GM12878 (cell line): ENCODE results near the gene AKAP13. TPM values are rescaled to one million over a fixed set of nuclear protein-coding genes. Genes with fewer than 3 reads are reported as not detected.

Experiments
- ATAC-seq: fragments of 200-7000 bp; cut with Tn5 transposase; 3 replicates; pipeline ENCODE4 v1.9.1; 2020; ENCODE audit warnings: mild to moderate bottlenecking, moderate library complexity
- BruUV-seq: library from RNA; stranded (reverse); fragments of 400-500 nt; replicated peaks from 2 replicates; lab custom pipeline; 2021; lab: Mats Ljungman, UMichigan
- CTCF ChIA-PET: fragments of 300-600 bp; sonication (Branson Sonifier 250); formaldehyde crosslinking; extraction: SDS; loops from one replicate; lab custom pipeline; 2021; ENCODE audit warnings: inconsistent platforms; lab: Yijun Ruan, JAX
- POLR2A ChIA-PET: fragments of 350-600 bp; formaldehyde crosslinking; extraction: SDS; loops from one replicate; lab custom pipeline; 2021; ENCODE audit warnings: inconsistent platforms; lab: Charles Lee
- RAD21 ChIA-PET: fragments of 300-600 bp; sonication (Branson Sonifier 250); formaldehyde crosslinking; loops from one replicate; lab custom pipeline; 2023; ENCODE audit warnings: antibody characterized with exemption; ENCODE audit not compliant: unreplicated experiment; lab: Charles Lee
- SMC1A ChIA-PET: fragments of 300-600 bp; sonication (Branson Sonifier 250); formaldehyde crosslinking; loops from one replicate; lab custom pipeline; 2023; ENCODE audit not compliant: unreplicated experiment, uncharacterized antibody; lab: Charles Lee
- DNase-seq: peaks from one replicate; pipeline ENCODE4 v3.0.0-alpha.2; 2011; ENCODE audit warnings: low read depth, low spot score
- FAIRE-seq: peaks from 3 replicates; lab custom pipeline; 2011; peaks lifted over from hg19 to GRCh38; lab: Jason Lieb, UNC
- H2AFZ ChIP-seq: 2 replicates; pipeline ENCODE4 v1.6.0; 2011; ENCODE audit warnings: low read depth, low read length, control low read depth; ENCODE audit not compliant: control insufficient read depth
- H3K27ac ChIP-seq: 2 replicates; pipeline ENCODE4 v1.5.1; 2011; ENCODE audit warnings: control low read depth; ENCODE audit not compliant: control insufficient read depth, insufficient read depth
- H3K27me3 ChIP-seq, 2 experiments: replicated peaks in 1 of 2; 2 replicates each; pipeline versions ENCODE4 v1.6.0 to v1.6.1; 2011; ENCODE audit warnings: low read length in 1 of 2; ENCODE audit not compliant: control insufficient read depth in 2 of 2, insufficient read depth in 2 of 2
- H3K36me3 ChIP-seq, 2 experiments: 2 replicates each; pipeline ENCODE4 v1.5.1; 2011; ENCODE audit warnings: low read length in 1 of 2; ENCODE audit not compliant: control insufficient read depth in 2 of 2, insufficient read depth in 2 of 2
- H3K4me1 ChIP-seq: 2 replicates; pipeline ENCODE4 v1.6.1; 2011; ENCODE audit warnings: mild to moderate bottlenecking, low read length, moderate library complexity, mixed read lengths; ENCODE audit not compliant: control insufficient read depth, insufficient read depth
- H3K4me2 ChIP-seq: 2 replicates; pipeline ENCODE4 v1.6.0; 2011; ENCODE audit warnings: control low read depth; ENCODE audit not compliant: control insufficient read depth, insufficient read depth
- H3K4me3 ChIP-seq: fragments of 200-600 bp; sonication (generic); 2 replicates; pipeline ENCODE4 v1.5.1; 2016
- H3K79me2 ChIP-seq: 2 replicates; pipeline ENCODE4 v1.6.0; 2011; ENCODE audit warnings: low read length; ENCODE audit not compliant: control insufficient read depth, insufficient read depth
- H3K9ac ChIP-seq: 2 replicates; pipeline ENCODE4 v1.8.0; 2011; ENCODE audit warnings: low read length, control low read depth, mixed read lengths; ENCODE audit not compliant: control insufficient read depth, insufficient read depth
- H3K9me3 ChIP-seq: replicated peaks from 3 replicates; pipeline ENCODE4 v1.5.1; 2011; ENCODE audit warnings: mild to moderate bottlenecking, low read length; ENCODE audit not compliant: control insufficient read depth, insufficient read depth
- H4K20me1 ChIP-seq: 2 replicates; pipeline ENCODE4 v1.6.0; 2011; ENCODE audit not compliant: control insufficient read depth, insufficient read depth
- ZNF687 ChIP-seq: fragments of 450-650 bp; IDR thresholded peaks from 2 replicates; pipeline ENCODE4 v1.6.1; 2017; ENCODE audit warnings: mild to moderate bottlenecking, moderate library complexity
- WGBS: methylation state at CpG from one replicate; pipeline ENCODE4 v1.1.6; 2016; ENCODE audit warnings: low lambda C conversion rate; ENCODE audit not compliant: insufficient replicate concordance, insufficient coverage; ENCODE audit errors: missing lambda C conversion rate; 5-methylcytosine and 5-hydroxymethylcytosine counted together
- in situ Hi-C: fragments of 300-500 bp; cut with MboI; formaldehyde crosslinking; loops from 9 replicates; pipeline ENCODE4 v1.14.3; 2018; ENCODE audit warnings: mixed read lengths
- intact Hi-C: fragments of 100-400 bp; cut with micrococcal nuclease; formaldehyde crosslinking; loops from one replicate; pipeline ENCODE4 v1.14.2; 2022; ENCODE audit not compliant: unreplicated experiment
- polyA plus RNA-seq, 11 experiments: library from polyadenylated mRNA; depleted of rRNA in 4 of 11; unstranded in 6 of 11; stranded (reverse) in 5 of 11; fragments of >200 nt; fragmentation: Nextera tagmentation in 4 of 11; fragmentation: Illumina TruSeq in 1 of 11; extraction: Ambion mirVana in 4 of 11; extraction: Trizol in 1 of 11; gene quantifications; 1 replicate in 1 of 11; 2 replicates in 10 of 11; pipeline versions ENCODE4 v1.2.1 to v1.2.3, GENCODE V29; 2011 to 2016; ENCODE audit warnings: inconsistent platforms in 2 of 11, missing spikeins in 2 of 11, low read depth in 1 of 11
- total RNA-seq, 4 experiments: library from RNA; depleted of rRNA in 3 of 4; stranded (reverse); fragments of >200 nt in 3 of 4; fragmentation: Illumina TruSeq in 1 of 4; extraction: Trizol in 1 of 4; gene quantifications; 2 replicates each; pipeline versions ENCODE4 v1.2.1 to v1.2.3, GENCODE V29; 2013 to 2021

AKAP13 gene
- total and polyA plus RNA-seq, 10 of the 15 experiments (the other 5 are each of a cell fraction or from before 2014, with no cell fraction given), result 14.4 to 74.9 (median 55.1) TPM

GRCh38 chr15:85501574-85501973 is 121.2 kb downstream of the AKAP13 start:
- peaks cover 9% of the 10 kb centered on the region; the same call in 1 of the 2 replicates for H4K20me1 ChIP-seq
- BruUV-seq, result no TSS peak
- H3K36me3 ChIP-seq, result no peaks in the 10 kb centered on the region
- DNase-seq, result no peak
- FAIRE-seq, result no peak
- in situ Hi-C loops (no loop called here), intact Hi-C loops (loop anchor here (2.0 kb wide), 1 partner anchor 27 kb away; no protein-coding TSS in a partner anchor)
- H3K9me3 ChIP-seq, result no peaks in the 10 kb centered on the region
- POLR2A ChIA-PET, result no interaction called here
- H3K4me3 ChIP-seq, result no peak overlapping the region
- no peaks in the 10 kb centered on the region for H3K27me3 ChIP-seq
- SMC1A ChIA-PET, result interaction anchor here (0.7 to 11.7 kb wide), 2 partner anchors 13 to 175 kb away, joined by 3 to 147 read pairs; no protein-coding TSS in a partner anchor
- no peak overlapping the region for H2AFZ ChIP-seq
- no peak overlapping the region for H3K4me2 ChIP-seq
- RAD21 ChIA-PET, result interaction anchor here (1.6 to 7.9 kb wide), 2 partner anchors 13 to 20 kb away, joined by 5 to 75 read pairs; no protein-coding TSS in a partner anchor
- no peak for TF ChIP-seq ZNF687
- CTCF ChIA-PET, result interaction anchor here (1.0 to 10.4 kb wide), 3 partner anchors 14 to 205 kb away, joined by 4 to 170 read pairs (median 5); no protein-coding TSS in a partner anchor
- 97% methylated on average over 2 of the region's 2 CpGs for WGBS
- peaks cover 28% of the 10 kb centered on the region for H3K4me1 ChIP-seq
- no peak overlapping the region for H3K9ac ChIP-seq
- no peak overlapping the region for H3K27ac ChIP-seq
- peaks cover 8% of the 10 kb centered on the region for H3K79me2 ChIP-seq
- no peak for ATAC-seq
